ENCODE data around the gene TMEM100. TPM values are rescaled to one million over a fixed set of nuclear protein-coding genes. Genes with fewer than 3 reads are reported as not detected.
A peak's percentile ranks its signal among the peaks of the same experiment; 100 is the strongest.

The TMEM100 gene
- total RNA-seq (2013) = not detected
- polyA plus RNA-seq = not detected
- not detected in 2 replicates for polyA minus RNA-seq
- total RNA-seq = 0 to 1.1 (median 0) reads per million in 11 experiments

- no peaks in the 10 kb centered on the region for H4K20me1 ChIP-seq (ENCODE audit: insufficient read depth, low read length)
- H2AFZ ChIP-seq (ENCODE audit: insufficient read depth, low read depth, low read length, poor library complexity, severe bottlenecking) = peak within 1 kb of the TSS; percentile 48
- Mint-ChIP-seq H3K36me3 (no peaks in the 10 kb centered on the region), H3K27ac (peak within 1 kb of the TSS in 1 of 7 donors; percentile 58), H3K4me3 (peak within 1 kb of the TSS; percentile 20 to 64), H3K4me1 (peaks cover 5% of the 10 kb centered on the region), H3K9me3 (peaks cover 0 to 2% (median 0%) of the 10 kb centered on the region in 7 donors), H3K27me3 (ENCODE audit: low read depth in 3 of 3) (peaks cover 13 to 29% (median 29%) of the 10 kb centered on the region in 3 donors)
- H3K4me3 ChIP-seq (replicated peaks in 1 of 3; ENCODE audit: low read depth in 2 of 3, low read length in 3 of 3) = no peak within 1 kb of the TSS
- H3K27ac ChIP-seq (ENCODE audit: low read depth in 1 of 2, low read length in 2 of 2) = no peak within 1 kb of the TSS
- no peak within 1 kb of the TSS for H3K9ac ChIP-seq (ENCODE audit: insufficient read depth, low read length, poor library complexity, severe bottlenecking)
- no peak for TF ChIP-seq CTCF (IDR thresholded peaks at IDR 0.05)
- H3K36me3 ChIP-seq (replicated peaks in 1 of 2; ENCODE audit: control insufficient read depth in 1 of 2, insufficient read depth in 2 of 2, low read length in 2 of 2) = no peaks in the 10 kb centered on the region
- no peaks in the 10 kb centered on the region for H3K9me3 ChIP-seq (replicated peaks in 1 of 2; ENCODE audit: control insufficient read depth in 1 of 2, insufficient read depth in 1 of 2, low read length in 2 of 2)
- no peaks in the 10 kb centered on the region for H3K4me1 ChIP-seq (ENCODE audit: control insufficient read depth in 1 of 2, insufficient read depth in 2 of 2, low read length in 2 of 2)
- H3K27me3 ChIP-seq (ENCODE audit: control insufficient read depth in 2 of 2, insufficient read depth in 2 of 2, low read length in 2 of 2) = peaks cover 20 to 23% of the 10 kb centered on the region in 2 donors
- 39% methylated on average over 11 of the region's 12 CpGs for WGBS (ENCODE audit: insufficient coverage)
- H3K79me2 ChIP-seq (ENCODE audit: insufficient read depth, low read length) = no peaks in the 10 kb centered on the region
- no peak within 1 kb of the TSS for H3K4me2 ChIP-seq (replicated peaks; ENCODE audit: extremely low read depth, low read length, poor library complexity, severe bottlenecking)
- intact Hi-C loops (cut with micrococcal nuclease) = no loop called here
- no peak for DNase-seq
Observed at GRCh38 chr17:55722742-55723487, at the start of gene TMEM100. Gene TMEM100, minus strand, starts transcription at chr17:55722864. Its CDS starts 1,794 bp downstream, at chr17:55721070.

GRCh38 chr17:55772086-55772485 is 49.4 kb upstream of the TMEM100 start:
- Histone ChIP-seq H3K4me1 (ENCODE audit: control insufficient read depth in 1 of 2, insufficient read depth in 2 of 2, low read length in 2 of 2) (peaks cover 10 to 13% of the 10 kb centered on the region in 2 donors), H3K9ac (ENCODE audit: insufficient read depth, low read length, poor library complexity, severe bottlenecking) (no peak overlapping the region), H3K4me3 (replicated peaks in 1 of 3; ENCODE audit: low read depth in 2 of 3, low read length in 3 of 3) (no peak overlapping the region), H3K9me3 (replicated peaks in 1 of 2; ENCODE audit: control insufficient read depth in 1 of 2, insufficient read depth in 1 of 2, low read length in 2 of 2) (no peaks in the 10 kb centered on the region), H3K27me3 (ENCODE audit: control insufficient read depth in 2 of 2, insufficient read depth in 2 of 2, low read length in 2 of 2) (no peaks in the 10 kb centered on the region), H3K36me3 (replicated peaks in 1 of 2; ENCODE audit: control insufficient read depth in 1 of 2, insufficient read depth in 2 of 2, low read length in 2 of 2) (peaks cover 60 to 80% of the 10 kb centered on the region in 2 donors), H4K20me1 (ENCODE audit: insufficient read depth, low read length) (peaks cover 7% of the 10 kb centered on the region), H3K79me2 (ENCODE audit: insufficient read depth, low read length) (no peaks in the 10 kb centered on the region), H3K4me2 (replicated peaks; ENCODE audit: extremely low read depth, low read length, poor library complexity, severe bottlenecking) (no peak overlapping the region), H2AFZ (ENCODE audit: insufficient read depth, low read depth, low read length, poor library complexity, severe bottlenecking) (no peak overlapping the region), H3K27ac (ENCODE audit: low read depth in 1 of 2, low read length in 2 of 2) (no peak overlapping the region)
- whole genome bisulfite sequencing (ENCODE audit: insufficient coverage) = 100% methylated on average over 4 of the region's 7 CpGs
- H3K4me1 Mint-ChIP-seq = peaks cover 13% of the 10 kb centered on the region
- no peaks in the 10 kb centered on the region for H3K27me3 Mint-ChIP-seq (ENCODE audit: low read depth in 3 of 3)
- no peak for TF ChIP-seq CTCF (IDR thresholded peaks at IDR 0.05)
- H3K9me3 Mint-ChIP-seq = no peaks in the 10 kb centered on the region
- H3K36me3 Mint-ChIP-seq = peaks cover 73 to 82% of the 10 kb centered on the region in 2 donors
- H3K27ac Mint-ChIP-seq = peak overlapping the region in 3 of 7 donors; percentile 10 to 52 (median 21)
- no peak overlapping the region for H3K4me3 Mint-ChIP-seq
- no peak for DNase-seq
- intact Hi-C loops (cut with micrococcal nuclease) = loop anchor here (5.0 to 10.0 kb wide), 2 partner anchors 245 to 247 kb away; no protein-coding TSS in a partner anchor

Measured in CD14-positive monocyte (primary cell).